KOPT-K1 (cell line): ENCODE data around the gene GNAQ.
A peak's percentile ranks its signal among the peaks of the same experiment; 100 is the strongest.
"Not testable (repeated sequence)": the region's sequence is repeated elsewhere in the genome, so short reads cannot be mapped to it uniquely, and the experiment has no call there.

Experiments
- H3K27ac ChIP-seq: fragments of 200-600 bp; sonication (generic); 2 replicates; pipeline ENCODE4 v1.5.1; 2016; ENCODE audit warnings: antibody characterized with exemption, mild to moderate bottlenecking, low read depth, low read length; ENCODE audit not compliant: poor library complexity, severe bottlenecking
- H3K36me3 ChIP-seq: fragments of 200-600 bp; sonication (generic); 2 replicates; pipeline ENCODE4 v1.5.1; 2017; ENCODE audit warnings: antibody characterized with exemption, mild to moderate bottlenecking, low read length, moderate library complexity; ENCODE audit not compliant: insufficient read depth
- H3K9me3 ChIP-seq: fragments of 200-600 bp; sonication (generic); 2 replicates; pipeline ENCODE4 v1.5.1; 2017; ENCODE audit warnings: antibody characterized with exemption, low read length, mild to moderate bottlenecking; ENCODE audit not compliant: insufficient read depth, poor library complexity, severe bottlenecking

Gene GNAQ

GRCh38 chr9:77891128-77891800 lies 140.3 kb downstream of the GNAQ start:
- peaks cover 42% of the 10 kb centered on the region for H3K36me3 ChIP-seq
- H3K27ac ChIP-seq = peak overlapping the region; percentile 77

DNA sequence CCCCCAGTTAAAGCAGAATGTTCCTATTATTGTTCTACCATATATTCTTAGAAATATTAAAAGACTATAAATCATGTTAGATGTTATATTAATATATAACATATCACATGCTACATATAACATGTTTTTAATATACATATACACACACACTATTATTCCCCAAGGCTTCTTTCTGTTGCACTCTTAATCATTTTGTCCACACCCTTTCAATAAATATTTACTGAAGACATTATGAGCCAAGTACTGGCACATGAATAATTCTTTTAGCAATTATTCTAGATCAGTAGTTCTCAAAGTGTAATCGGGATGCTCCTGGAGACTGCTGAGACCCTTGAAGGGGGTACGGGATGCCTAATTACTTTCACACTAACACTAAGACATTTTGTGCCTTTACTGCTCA lies 143.9 kb downstream of the GNAQ start:
- peaks cover 29% of the 10 kb centered on the region for H3K36me3 ChIP-seq
- H3K27ac ChIP-seq = no peak overlapping the region
- H3K9me3 ChIP-seq = no peaks in the 10 kb centered on the region

More at GRCh38 chr9:77891128-77891800, 140.3 kb downstream of the GNAQ start:
- H3K9me3 ChIP-seq = no peaks in the 10 kb centered on the region

GRCh38 chr9:77885104-77885672 lies 146.4 kb downstream of the GNAQ start:
- Histone ChIP-seq H3K9me3 (no peaks in the 10 kb centered on the region), H3K27ac (peak overlapping the region; percentile 56), H3K36me3 (peaks cover 22% of the 10 kb centered on the region)

GRCh38 chr9:77883846-77884771 lies 147.5 kb downstream of the GNAQ start:
- peaks cover 13% of the 10 kb centered on the region; the same call in 1 of the 2 replicates for H3K36me3 ChIP-seq
- no peaks in the 10 kb centered on the region for H3K9me3 ChIP-seq
- H3K27ac ChIP-seq = peak overlapping the region; percentile 56

- H3K36me3 ChIP-seq = 0 out of 2 replicates have a peak, but pooled peaks cover 11% of the 10 kb centered on the region
- peak overlapping the region; percentile 56 for H3K27ac ChIP-seq
- H3K9me3 ChIP-seq = no peaks in the 10 kb centered on the region
These were observed 148.5 kb downstream of the GNAQ start for GRCh38 chr9:77883133-77883532.

DNA sequence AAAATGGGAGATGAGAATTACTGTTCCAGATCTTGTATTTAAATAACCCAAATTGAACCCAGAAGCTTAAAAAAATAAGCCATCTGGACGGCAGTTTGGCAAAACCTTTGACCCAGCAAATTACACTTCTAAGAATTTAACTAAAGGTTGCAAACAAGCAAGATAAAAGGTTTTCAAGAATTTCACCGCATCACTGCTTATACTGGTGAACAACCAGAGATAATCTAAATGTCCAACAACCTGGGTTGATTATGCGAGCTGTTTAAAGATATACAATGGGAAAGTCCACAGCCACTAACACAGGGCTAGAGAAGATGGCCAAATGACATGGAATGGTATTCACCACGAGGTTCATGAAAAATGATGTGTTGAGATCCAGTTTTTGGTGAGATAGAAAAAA lies 149.3 kb downstream of the GNAQ start:
- Histone ChIP-seq H3K36me3 (0 out of 2 replicates have a peak, but pooled peaks cover 17% of the 10 kb centered on the region), H3K27ac (peak overlapping the region; percentile 56), H3K9me3 (no peaks in the 10 kb centered on the region)

DNA sequence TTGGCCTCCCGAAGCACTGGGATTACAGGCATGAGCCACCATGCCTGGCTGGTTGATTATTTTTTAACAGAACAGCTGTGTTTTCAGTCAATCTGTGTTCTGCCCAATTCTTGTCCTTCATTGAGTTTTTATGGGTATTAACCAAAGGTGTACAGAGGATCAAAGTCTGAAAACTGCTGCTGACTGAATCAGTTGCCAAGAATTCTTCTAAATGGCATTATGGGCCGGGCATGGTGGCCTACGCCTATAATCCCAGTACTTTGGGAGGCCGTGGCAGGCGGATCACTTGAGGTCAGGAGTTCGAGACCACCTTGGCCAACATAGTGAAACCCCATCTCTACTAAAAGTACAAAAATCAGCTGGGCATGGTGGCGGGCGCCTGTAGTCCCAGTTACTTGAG lies 150.0 kb downstream of the GNAQ start:
- not testable (repeated sequence) for H3K9me3 ChIP-seq
- H3K36me3 ChIP-seq = 0 out of 2 replicates have a peak, but pooled peaks cover 15% of the 10 kb centered on the region
- peak overlapping the region; percentile 56 for H3K27ac ChIP-seq

DNA sequence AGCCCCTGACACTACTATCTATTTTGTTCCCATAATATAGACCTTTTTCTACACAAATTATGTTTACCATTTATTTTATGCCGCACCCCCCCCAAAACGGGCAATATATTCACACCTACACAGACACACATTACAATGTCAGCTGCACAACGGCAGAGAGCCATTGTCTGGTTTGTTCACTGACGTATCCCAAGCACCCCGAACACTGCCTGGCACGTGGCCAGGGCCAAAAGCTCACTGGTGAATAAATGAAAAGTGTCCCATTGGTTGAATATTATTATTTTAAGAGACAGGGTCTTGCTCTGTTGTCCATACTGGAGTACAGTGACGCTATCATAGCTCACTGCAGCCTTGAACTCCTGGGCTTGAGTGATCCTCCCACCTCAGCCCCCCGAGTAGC lies 150.5 kb downstream of the GNAQ start:
- no peaks in the 10 kb centered on the region for H3K9me3 ChIP-seq
- peak overlapping the region; percentile 56 for H3K27ac ChIP-seq
- H3K36me3 ChIP-seq = 0 out of 2 replicates have a peak, but pooled peaks cover 16% of the 10 kb centered on the region

DNA sequence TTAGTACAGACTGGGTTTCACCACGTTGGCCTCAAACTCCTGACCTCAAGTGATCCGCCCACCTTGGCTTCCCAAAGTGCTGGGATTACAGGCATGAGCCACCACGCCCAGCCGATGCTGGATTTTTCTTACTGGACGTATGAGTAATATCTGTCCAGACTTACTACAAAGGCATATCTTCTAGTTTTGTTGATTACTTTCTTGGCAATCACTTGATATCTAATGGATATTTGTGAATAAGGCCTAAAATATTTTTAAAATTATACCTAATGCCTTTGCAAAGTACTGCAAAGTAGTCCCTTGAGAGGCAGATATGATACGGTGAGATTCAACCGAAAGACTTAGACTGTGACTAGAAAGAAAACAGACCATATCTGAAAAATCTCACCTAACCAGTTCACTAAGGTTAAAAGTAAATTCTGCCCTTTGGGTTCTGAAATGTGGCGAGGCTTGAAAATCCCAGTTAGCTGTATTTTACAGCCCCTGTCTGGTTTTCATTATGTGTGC lies 152.1 kb downstream of the GNAQ start:
- H3K36me3 ChIP-seq = peaks cover 31% of the 10 kb centered on the region
- peak overlapping the region; percentile 16 for H3K27ac ChIP-seq
- H3K9me3 ChIP-seq = no peaks in the 10 kb centered on the region

GRCh38 chr9:77878793-77879192 lies 152.8 kb downstream of the GNAQ start:
- not testable (repeated sequence) for H3K27ac ChIP-seq, H3K9me3 ChIP-seq
- peaks cover 31% of the 10 kb centered on the region for H3K36me3 ChIP-seq

GRCh38 chr9:77877976-77878375 lies 153.6 kb downstream of the GNAQ start:
- Histone ChIP-seq H3K9me3 (no peaks in the 10 kb centered on the region), H3K27ac (no peak overlapping the region), H3K36me3 (peaks cover 36% of the 10 kb centered on the region)

DNA sequence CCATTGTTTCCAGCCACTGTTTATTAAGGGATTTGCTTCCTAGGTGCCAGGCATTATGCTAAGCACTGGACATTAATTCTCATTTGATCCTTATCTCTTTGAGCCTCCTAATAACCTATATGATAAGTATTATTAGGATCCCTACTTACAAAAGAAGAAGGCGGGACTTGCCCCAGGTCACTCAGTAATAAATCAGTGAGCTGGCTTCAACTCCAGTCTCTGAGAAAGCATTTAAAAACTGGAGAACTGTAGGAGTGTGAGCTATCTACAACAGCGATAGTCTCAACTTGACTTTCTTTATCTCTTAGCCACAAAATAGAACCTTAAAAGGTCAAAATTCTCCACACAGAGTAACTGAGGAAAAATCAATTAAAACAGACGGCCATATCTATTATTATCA lies 155.0 kb downstream of the GNAQ start:
- Histone ChIP-seq H3K36me3 (peaks cover 36% of the 10 kb centered on the region), H3K9me3 (no peaks in the 10 kb centered on the region), H3K27ac (no peak overlapping the region)

DNA sequence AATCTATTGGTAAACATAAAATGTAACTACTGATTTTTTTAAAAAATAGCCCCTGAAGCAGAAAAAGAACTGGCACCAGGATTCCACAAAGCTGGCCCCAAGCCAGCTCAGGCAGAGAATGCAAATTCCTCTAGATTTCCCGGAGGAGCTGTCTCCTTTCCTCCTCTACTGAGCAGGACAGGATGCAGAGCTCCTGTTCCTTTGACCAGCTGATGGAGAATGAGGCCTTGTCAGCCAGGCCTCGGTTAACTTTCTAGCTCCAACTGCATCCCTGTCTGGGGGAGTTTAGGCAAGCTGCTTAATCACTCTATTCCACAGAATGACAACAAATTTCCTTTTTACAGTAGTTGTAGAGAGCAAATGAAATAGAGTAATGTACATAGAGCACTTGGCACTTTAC lies 155.5 kb downstream of the GNAQ start:
- no peaks in the 10 kb centered on the region for H3K9me3 ChIP-seq
- no peak overlapping the region for H3K27ac ChIP-seq
- peaks cover 36% of the 10 kb centered on the region for H3K36me3 ChIP-seq

- H3K36me3 ChIP-seq = peaks cover 28% of the 10 kb centered on the region
- peak overlapping the region; percentile 46 for H3K27ac ChIP-seq
- H3K9me3 ChIP-seq = no peaks in the 10 kb centered on the region
These were observed 158.7 kb downstream of the GNAQ start for GRCh38 chr9:77872863-77873262.

GRCh38 chr9:77872177-77872576 lies 159.4 kb downstream of the GNAQ start:
- Histone ChIP-seq H3K36me3 (peaks cover 25% of the 10 kb centered on the region), H3K9me3 (no peaks in the 10 kb centered on the region), H3K27ac (peak overlapping the region; percentile 46)
